ENCODE data around the gene NAT8L.

The NAT8L gene

DNA sequence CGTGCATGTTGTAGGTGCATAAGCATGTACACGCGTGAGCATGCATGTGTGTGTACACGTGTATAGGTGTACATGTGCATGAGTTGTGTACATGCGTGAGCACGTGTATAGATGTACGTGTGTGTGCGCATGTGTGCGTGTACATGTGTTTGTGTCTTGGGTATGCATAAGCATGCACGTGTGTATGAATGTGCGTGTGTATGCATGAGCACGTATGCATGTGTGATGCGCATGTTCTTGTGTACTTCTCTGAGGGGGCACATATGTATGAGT, 9.0 kb downstream of the NAT8L start:
- H3K4me3 ChIP-seq (ENCODE audit: low read length): no peak overlapping the region
- peaks cover 13% of the 10 kb centered on the region for H3K27me3 ChIP-seq (ENCODE audit: control insufficient read depth, insufficient read depth, low read length)

DNA sequence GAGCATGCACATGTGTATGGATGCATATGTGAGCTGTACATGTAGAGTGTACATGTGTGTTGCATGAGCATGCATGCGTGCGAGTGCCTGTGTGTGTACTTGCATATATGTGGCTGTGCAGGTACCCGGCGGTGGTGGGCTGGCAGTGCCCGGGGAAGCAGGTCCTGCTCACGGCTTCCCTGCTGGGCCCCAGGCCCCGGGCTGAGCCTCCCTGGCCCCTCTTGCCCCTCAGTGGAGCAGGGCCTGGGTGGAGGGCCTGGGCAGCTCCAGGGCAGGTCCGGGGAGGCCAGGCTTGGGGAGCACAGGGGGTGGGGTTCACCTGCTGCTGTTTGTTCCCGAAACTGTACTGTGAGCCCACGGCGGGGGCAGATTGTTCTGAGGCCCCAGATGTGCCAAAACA, 9.4 kb downstream of the NAT8L start:
- Histone ChIP-seq H3K4me3 (ENCODE audit: low read length) (no peak overlapping the region), H3K4me1 (ENCODE audit: control insufficient read depth, insufficient read depth, low read length) (peaks cover 4% of the 10 kb centered on the region), H3K27me3 (ENCODE audit: control insufficient read depth, insufficient read depth, low read length) (peaks cover 9% of the 10 kb centered on the region), H3K9me3 (ENCODE audit: control insufficient read depth, low read length) (no peaks in the 10 kb centered on the region), H3K36me3 (ENCODE audit: control insufficient read depth, insufficient read depth, low read length) (no peaks in the 10 kb centered on the region), H3K9ac (ENCODE audit: low read length) (no peak overlapping the region)

More for the DNA sequence above, 9.0 kb downstream of the NAT8L start:
- Histone ChIP-seq H3K36me3 (ENCODE audit: control insufficient read depth, insufficient read depth, low read length) (no peaks in the 10 kb centered on the region), H3K9me3 (ENCODE audit: control insufficient read depth, low read length) (no peaks in the 10 kb centered on the region), H3K4me1 (ENCODE audit: control insufficient read depth, insufficient read depth, low read length) (peaks cover 4% of the 10 kb centered on the region), H3K9ac (ENCODE audit: low read length) (no peak overlapping the region)

DNA sequence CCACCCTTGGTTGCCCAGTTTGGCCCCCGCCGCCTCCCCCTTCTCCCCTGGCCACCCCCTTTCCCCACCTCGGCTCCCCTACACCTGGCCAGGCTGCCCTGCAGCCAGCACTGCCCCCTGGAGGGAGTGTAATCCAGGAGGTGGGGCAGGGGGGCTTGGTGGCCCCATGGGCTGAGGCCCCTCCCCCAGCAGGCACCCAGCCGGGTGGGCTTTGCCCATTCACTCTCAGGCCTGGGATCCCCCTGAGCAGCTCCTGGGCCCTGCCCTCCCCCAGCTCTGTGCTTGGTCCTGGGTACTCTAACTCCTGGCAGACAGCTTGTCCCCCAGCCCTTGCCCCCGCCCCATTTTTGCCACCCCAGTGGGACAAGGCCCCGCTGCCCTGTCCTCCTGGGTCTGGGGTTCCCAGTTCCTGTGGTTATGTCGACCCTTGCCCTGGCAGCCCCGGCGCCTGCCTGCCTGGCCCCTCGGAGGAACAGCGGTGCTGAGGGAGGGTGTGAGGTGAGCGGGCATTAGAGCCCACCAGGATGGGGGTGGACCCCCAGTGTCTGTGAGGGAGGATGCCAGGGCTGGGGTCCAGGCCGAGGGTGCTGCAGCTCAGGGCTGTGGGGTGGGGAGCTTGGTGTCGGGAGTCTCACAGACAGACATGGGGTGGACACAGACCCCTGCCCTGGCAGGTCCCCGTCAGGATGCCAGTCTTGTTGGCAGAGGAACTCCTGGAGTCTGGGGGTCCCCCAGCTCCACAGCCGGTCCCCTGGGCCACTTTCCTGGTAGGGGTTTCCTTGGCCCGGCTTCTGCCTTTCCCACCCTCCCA, 10.2 kb downstream of the NAT8L start:
- Histone ChIP-seq H3K9me3 (ENCODE audit: control insufficient read depth, low read length) (no peaks in the 10 kb centered on the region), H3K4me3 (ENCODE audit: low read length) (no peak overlapping the region), H3K9ac (ENCODE audit: low read length) (no peak overlapping the region), H3K36me3 (ENCODE audit: control insufficient read depth, insufficient read depth, low read length) (no peaks in the 10 kb centered on the region), H3K27me3 (ENCODE audit: control insufficient read depth, insufficient read depth, low read length) (peaks cover 7% of the 10 kb centered on the region), H3K4me1 (ENCODE audit: control insufficient read depth, insufficient read depth, low read length) (peaks cover 4% of the 10 kb centered on the region)

DNA sequence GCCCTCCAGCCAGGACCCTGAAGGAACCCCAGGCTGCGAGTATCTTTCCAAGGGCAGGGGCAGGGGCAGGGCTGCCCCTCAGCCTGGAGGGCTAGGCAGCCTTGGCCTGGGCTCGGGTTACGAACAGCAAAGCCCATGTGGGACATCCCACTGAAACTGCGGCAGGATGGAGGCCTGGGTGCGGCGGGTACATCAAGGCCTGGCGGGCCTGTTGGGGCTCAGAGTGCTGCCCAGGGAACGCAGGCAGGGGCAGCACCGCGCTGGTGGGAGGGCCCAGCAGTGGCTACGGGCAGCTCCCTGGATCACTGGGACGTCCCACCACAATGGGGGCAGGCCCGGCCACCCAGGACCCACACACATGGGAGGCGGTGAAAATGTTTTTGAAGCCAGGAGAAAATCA, 10.9 kb downstream of the NAT8L start:
- Histone ChIP-seq H3K4me1 (ENCODE audit: control insufficient read depth, insufficient read depth, low read length) (peaks cover under 1% of the 10 kb centered on the region), H3K4me3 (ENCODE audit: low read length) (no peak overlapping the region), H3K36me3 (ENCODE audit: control insufficient read depth, insufficient read depth, low read length) (no peaks in the 10 kb centered on the region), H3K9me3 (ENCODE audit: control insufficient read depth, low read length) (no peaks in the 10 kb centered on the region), H3K9ac (ENCODE audit: low read length) (no peak overlapping the region), H3K27me3 (ENCODE audit: control insufficient read depth, insufficient read depth, low read length) (peaks cover 7% of the 10 kb centered on the region)

DNA sequence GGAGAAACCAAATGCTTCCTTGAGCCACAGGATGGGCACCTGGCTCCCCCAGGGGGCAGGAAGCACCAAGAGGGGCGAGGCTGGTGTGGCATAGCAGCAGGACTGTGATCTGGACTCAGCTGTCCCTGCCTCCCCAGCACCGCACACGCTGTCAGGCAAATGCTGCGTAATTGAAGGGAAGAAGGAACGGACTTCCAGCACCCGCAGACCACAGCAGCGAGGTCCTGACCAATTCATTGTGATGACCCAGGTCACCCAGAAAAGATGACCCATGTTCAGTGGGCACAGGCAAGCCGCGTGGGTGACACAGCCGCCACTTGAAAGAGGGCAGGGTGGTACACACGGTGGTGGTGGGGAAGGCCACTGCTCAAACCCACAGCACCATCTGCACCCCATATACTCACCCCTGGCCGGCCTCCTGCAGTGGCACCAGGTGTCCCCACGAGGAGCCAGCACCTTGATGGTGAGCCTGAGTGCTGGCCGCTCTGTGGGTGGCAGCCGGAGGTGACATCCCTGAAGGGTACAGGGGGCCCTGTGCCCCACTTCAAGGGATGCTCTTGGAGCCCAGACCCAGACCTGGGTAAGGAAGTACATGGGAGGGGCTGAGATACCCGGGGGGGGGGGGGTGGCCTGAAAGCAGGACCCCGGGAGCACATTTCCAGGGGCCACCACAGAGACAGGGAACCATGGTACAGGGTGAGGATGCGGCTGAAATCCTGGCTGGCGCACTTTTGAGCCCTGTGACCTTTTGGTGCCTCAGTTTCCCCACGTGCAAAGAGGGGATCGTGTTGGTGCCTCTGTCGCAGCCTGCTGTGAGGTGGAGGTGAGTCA, 11.5 kb downstream of the NAT8L start:
- Histone ChIP-seq H3K4me1 (ENCODE audit: control insufficient read depth, insufficient read depth, low read length) (no peaks in the 10 kb centered on the region), H3K27me3 (ENCODE audit: control insufficient read depth, insufficient read depth, low read length) (peaks cover 7% of the 10 kb centered on the region), H3K4me3 (ENCODE audit: low read length) (no peak overlapping the region), H3K9me3 (ENCODE audit: control insufficient read depth, low read length) (no peaks in the 10 kb centered on the region), H3K9ac (ENCODE audit: low read length) (no peak overlapping the region), H3K36me3 (ENCODE audit: control insufficient read depth, insufficient read depth, low read length) (no peaks in the 10 kb centered on the region)

DNA sequence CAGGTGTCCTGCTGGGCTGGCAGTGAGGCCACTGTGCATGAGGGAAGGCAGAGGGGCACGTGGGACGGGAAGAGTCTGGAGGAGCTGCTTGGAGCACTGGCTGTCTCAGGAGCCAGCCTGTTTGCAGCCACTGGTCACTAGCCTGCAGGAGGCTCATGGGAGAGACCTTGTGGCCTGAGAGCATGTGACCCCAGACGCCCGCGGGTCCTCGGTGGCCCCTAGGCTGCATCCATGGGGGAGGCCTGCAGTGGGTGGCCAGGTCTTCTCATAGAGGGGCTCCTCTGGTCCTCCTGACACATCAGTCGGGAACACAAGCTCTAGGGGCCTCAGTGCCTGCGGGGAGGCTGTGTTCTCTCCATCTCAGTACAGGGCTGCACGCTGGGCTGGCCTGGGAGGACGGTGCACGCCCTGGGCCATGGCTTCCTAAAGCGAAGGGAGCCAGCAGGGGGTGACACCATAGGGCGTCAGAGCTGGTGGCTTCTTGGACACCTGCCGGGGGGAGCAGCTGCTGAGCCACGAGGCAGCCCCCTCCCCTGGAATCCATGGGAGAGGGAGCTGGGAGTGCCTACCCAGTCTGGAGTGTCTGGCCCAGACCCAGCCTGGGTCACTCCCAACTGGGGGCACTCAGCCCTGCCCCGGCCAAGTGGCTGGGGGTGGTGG, 12.3 kb downstream of the NAT8L start:
- H3K9ac ChIP-seq (ENCODE audit: low read length): no peak overlapping the region
- H3K9me3 ChIP-seq (ENCODE audit: control insufficient read depth, low read length): no peaks in the 10 kb centered on the region
- H3K27me3 ChIP-seq (ENCODE audit: control insufficient read depth, insufficient read depth, low read length): peaks cover 3% of the 10 kb centered on the region
- no peak overlapping the region for H3K4me3 ChIP-seq (ENCODE audit: low read length)
- H3K4me1 ChIP-seq (ENCODE audit: control insufficient read depth, insufficient read depth, low read length): no peaks in the 10 kb centered on the region
- no peaks in the 10 kb centered on the region for H3K36me3 ChIP-seq (ENCODE audit: control insufficient read depth, insufficient read depth, low read length)

DNA sequence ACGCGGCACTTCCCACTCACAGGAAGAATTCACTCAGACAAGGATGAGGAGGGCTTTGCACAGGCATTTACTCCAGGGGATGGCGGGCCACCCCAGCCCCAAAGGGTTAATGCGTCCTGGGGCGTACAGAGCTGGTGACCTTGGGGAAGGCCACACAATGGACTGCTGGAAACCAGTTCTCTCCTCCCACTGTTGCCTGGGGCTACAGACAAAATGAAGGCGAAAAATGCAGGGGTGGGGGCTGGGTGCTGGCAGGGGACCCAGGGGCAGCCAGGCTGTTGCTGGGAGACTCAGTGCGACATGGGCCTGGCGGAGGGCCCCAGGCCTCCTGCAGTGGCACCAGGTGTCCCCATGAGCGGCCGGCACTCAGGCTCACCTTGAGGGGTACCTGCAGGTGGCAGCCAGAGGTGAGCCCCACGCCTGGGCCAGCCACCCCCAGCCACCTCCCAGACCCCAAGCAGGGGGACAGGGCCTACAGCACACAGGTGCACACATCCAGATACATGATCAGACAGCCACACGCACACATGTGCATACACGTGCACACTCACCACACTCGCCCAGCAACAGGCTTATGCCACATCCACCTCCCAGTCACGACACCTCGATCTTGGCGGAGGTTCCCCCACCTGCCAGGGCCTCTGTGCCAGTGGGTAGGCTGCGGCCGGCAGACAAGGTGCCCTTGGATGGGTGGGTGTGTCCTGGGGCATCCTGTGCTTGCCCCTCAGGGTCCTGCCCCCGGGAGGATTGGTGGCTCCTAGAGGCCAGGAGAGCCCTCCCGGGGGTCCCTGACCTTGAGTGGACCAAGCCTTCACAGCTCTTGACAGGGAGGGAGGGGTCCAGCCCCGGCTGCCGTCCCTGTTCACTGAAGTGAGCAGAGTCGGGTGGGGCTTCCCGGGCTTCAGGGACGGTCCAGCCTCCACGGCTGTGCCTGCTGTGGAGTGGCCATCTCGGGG, 13.1 kb downstream of the NAT8L start:
- no peak overlapping the region for H3K4me3 ChIP-seq (ENCODE audit: low read length)
- H3K36me3 ChIP-seq (ENCODE audit: control insufficient read depth, insufficient read depth, low read length): no peaks in the 10 kb centered on the region
- H3K9ac ChIP-seq (ENCODE audit: low read length): no peak overlapping the region
- no peaks in the 10 kb centered on the region for H3K9me3 ChIP-seq (ENCODE audit: control insufficient read depth, low read length)
- no peaks in the 10 kb centered on the region for H3K27me3 ChIP-seq (ENCODE audit: control insufficient read depth, insufficient read depth, low read length)
- no peaks in the 10 kb centered on the region for H3K4me1 ChIP-seq (ENCODE audit: control insufficient read depth, insufficient read depth, low read length)

DNA sequence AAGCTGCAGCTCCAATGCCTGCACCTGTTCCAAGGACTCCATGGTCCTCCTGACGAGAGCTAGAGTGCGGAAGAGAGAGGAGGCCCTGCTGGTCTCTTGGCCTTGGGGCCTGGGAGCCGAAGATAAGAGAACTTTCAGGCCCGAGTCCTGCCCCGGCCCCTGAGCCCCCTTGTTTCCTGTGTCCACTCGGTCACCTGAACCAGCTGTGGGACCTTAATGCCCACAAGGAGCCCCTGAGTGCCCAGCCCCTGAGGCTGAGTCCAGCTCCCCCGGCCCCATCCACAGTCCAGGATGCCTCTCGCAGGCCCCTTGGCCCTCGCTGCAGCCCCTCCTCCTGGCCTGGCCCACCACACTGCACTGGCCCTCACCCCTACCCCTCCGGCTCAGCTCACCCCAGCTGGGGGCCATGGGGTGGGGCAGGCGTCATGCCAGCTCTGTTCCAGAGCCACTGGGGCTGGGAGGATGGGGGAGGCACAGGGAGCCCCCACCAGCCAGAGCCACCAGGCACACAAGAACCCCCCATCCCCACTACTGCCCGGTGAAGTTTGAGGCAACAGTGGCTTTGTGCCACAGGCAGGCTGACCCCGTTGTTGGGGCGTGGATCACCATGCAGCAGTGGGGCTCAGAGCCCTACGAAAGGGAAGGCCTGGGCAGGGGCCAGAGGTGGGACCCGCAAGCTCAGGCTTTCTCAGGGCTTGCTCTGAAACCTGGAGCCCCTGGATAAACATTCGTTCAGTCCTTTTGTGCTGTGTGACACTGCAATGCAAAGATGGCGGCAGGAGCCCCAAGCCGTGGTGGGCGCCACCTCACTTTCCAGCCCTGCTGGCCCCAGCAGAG, 14.1 kb downstream of the NAT8L start:
- H3K36me3 ChIP-seq (ENCODE audit: control insufficient read depth, insufficient read depth, low read length): no peaks in the 10 kb centered on the region
- H3K9me3 ChIP-seq (ENCODE audit: control insufficient read depth, low read length): no peaks in the 10 kb centered on the region
- H3K9ac ChIP-seq (ENCODE audit: low read length): no peak overlapping the region
- no peaks in the 10 kb centered on the region for H3K4me1 ChIP-seq (ENCODE audit: control insufficient read depth, insufficient read depth, low read length)
- H3K4me3 ChIP-seq (ENCODE audit: low read length): no peak overlapping the region
- H3K27me3 ChIP-seq (ENCODE audit: control insufficient read depth, insufficient read depth, low read length): no peaks in the 10 kb centered on the region

DNA sequence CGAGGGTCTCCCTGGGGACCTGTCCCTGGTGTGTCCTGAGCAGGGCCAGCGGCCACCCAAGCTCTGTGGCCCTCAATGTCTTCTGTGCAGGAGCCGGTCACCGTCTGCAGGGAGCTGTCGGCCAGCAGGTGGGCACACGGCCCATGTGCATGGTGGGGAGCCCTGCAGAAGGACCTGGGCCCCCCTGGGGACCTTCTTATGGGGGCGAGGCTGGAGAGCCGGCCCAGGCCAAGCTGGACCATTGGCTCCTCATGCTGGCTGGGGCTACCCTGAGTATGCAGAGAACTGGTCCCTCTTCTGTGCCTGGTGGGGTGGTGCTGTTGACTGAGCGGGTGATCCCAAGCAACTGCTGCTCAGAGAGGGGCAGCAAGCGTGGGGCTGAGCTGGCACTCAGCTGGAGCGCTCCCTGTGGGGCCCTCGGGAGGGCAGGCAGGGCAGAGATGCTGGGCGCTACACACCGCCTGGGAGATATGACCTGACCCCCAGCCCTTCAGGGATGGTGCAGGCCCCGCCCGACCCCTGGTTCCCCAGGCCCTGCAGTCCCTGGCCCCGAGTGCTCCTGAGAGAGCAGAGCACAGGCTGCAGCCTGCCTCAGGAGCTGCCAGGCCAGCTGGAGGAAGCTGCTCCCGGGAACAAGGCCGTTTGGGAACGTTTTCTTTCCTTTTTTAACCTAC, 14.8 kb downstream of the NAT8L start:
- H3K9ac ChIP-seq (ENCODE audit: low read length): no peak overlapping the region
- no peaks in the 10 kb centered on the region for H3K36me3 ChIP-seq (ENCODE audit: control insufficient read depth, insufficient read depth, low read length)
- no peak overlapping the region for H3K4me3 ChIP-seq (ENCODE audit: low read length)
- H3K27me3 ChIP-seq (ENCODE audit: control insufficient read depth, insufficient read depth, low read length): no peaks in the 10 kb centered on the region
- no peaks in the 10 kb centered on the region for H3K4me1 ChIP-seq (ENCODE audit: control insufficient read depth, insufficient read depth, low read length)
- H3K9me3 ChIP-seq (ENCODE audit: control insufficient read depth, low read length): no peaks in the 10 kb centered on the region

DNA sequence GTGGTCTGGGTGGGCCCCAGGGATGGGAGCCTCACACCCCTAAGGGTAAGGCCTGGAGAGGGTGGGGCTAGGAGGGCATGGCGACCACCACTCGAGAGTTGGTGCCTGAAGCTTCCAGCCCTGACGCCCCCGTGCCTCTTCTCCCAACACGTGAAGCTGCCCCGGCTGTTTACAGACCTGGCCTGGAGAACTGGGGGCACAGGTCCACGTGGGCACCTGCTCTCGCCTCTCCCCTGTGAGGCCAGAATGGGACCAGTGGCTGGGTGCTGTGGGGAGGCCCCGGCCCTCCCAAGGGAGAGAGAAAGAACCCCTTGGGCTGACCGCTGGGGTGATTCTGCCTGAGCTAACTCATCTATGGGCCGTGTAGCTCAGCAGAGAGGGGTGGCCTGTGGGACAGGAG, 15.5 kb downstream of the NAT8L start:
- Histone ChIP-seq H3K4me1 (ENCODE audit: control insufficient read depth, insufficient read depth, low read length) (no peaks in the 10 kb centered on the region), H3K27me3 (ENCODE audit: control insufficient read depth, insufficient read depth, low read length) (no peaks in the 10 kb centered on the region), H3K9me3 (ENCODE audit: control insufficient read depth, low read length) (no peaks in the 10 kb centered on the region), H3K9ac (ENCODE audit: low read length) (no peak overlapping the region), H3K4me3 (ENCODE audit: low read length) (no peak overlapping the region), H3K36me3 (ENCODE audit: control insufficient read depth, insufficient read depth, low read length) (no peaks in the 10 kb centered on the region)
